Esophagus muscularis mucosa (tissue), 4 donors: ENCODE results near the gene PLEKHH3.

Experiments
- CTCF ChIP-seq, 3 experiments: fragments of 200-600 bp in 2 of 3; fragments of 450-650 bp in 1 of 3; sonication (generic) in 2 of 3; IDR thresholded peaks; one replicate each; pipeline ENCODE4 v1.5.1; 2017 to 2019; ENCODE audit warnings: antibody characterized with exemption in 3 of 3, mild to moderate bottlenecking in 2 of 3, moderate library complexity in 1 of 3
- EP300 ChIP-seq: sonication (generic); formaldehyde crosslinking; IDR thresholded peaks from one replicate; pipeline ENCODE4 v1.6.1; 2017; ENCODE audit warnings: antibody characterized with exemption
- POLR2A ChIP-seq: fragments of 450-650 bp; IDR thresholded peaks from one replicate; pipeline ENCODE4 v1.6.1; 2017; ENCODE audit warnings: antibody characterized with exemption, moderate library complexity, mild to moderate bottlenecking, low read depth

- TF ChIP-seq CTCF (IDR thresholded peaks at IDR 0.05), result no peak
- TF ChIP-seq POLR2A, result no peak
- no peak for TF ChIP-seq EP300
Observed at GRCh38 chr17:42691021-42691545, 14.3 kb upstream of the PLEKHH3 start.
